GM21390 (cell line): ENCODE results near the gene SMAD6.
"Not testable (repeated sequence)": the region's sequence is repeated elsewhere in the genome, so short reads cannot be mapped to it uniquely, and the experiment has no call there.

ENCODE experiments used
- ATAC-seq: cut with Tn5 transposase; IDR thresholded peaks from one replicate; pipeline ENCODE4 v1.9.1; 2021; ENCODE audit not compliant: unreplicated experiment

The SMAD6 gene

DNA sequence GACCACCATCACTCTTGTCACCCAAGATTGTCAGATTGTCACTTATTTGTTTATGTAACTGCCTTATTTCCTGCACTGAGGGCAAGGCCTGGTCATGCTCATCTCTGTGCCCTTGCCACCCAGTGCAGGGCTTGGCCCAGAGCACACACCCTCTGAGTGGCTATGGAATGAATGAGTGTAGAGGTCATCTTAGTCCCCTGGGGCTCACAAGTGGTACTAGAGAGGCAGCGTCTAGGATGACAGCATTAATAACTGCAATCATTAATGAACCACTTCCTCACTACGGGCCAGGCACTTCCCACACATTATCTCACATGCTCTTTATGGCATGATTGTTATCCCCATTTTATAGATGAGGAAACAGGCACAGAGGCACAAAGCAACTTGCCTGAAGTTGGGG is 117.0 kb downstream of the SMAD6 start:
- ATAC-seq, result no peak

- no peak for ATAC-seq
Observed at GRCh38 chr15:66820481-66821176, 118.6 kb downstream of the SMAD6 start.

DNA sequence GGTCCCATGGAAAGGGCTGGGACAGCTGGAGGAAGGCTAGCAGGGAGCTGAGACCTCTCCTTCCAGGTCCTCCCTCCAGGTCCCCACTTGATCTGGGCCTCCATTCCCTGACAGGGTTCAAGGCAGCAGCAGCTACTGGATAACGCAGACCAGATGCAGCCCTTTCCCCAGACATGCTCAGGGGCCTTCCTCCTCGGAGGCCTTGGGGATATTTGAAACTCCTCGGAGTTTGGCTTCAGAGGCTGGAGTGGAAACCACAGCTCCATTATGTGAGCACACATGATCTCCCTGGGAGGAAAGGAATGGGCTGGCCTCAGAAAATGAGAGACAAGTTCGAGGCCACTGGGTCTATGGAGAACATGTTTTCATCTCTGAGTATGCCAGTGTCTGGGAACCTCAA is 119.3 kb downstream of the SMAD6 start:
- no peak for ATAC-seq

GRCh38 chr15:66822114-66822513 is 120.1 kb downstream of the SMAD6 start:
- no peak for ATAC-seq

- no peak for ATAC-seq
Observed at GRCh38 chr15:66822576-66822975, 120.5 kb downstream of the SMAD6 start.

DNA sequence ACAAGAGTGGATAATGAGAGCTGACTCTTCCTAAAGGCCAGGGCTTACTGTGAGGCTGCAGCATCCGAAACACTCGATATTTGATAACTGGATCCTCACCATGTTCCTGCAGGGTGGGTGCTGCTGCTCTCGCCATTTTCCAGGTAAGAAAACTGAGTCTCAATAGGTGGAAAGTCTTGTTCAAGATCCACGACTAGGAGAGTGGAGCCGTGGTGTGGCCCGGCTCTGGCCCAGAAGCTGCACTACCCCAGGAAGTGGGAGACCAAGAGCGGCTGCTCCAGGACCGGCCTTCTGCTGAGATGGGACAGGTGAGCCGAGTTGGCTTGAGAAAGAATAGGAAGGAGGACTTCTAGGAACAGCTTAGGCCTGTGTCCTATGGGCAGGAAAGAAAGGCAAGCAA is 121.6 kb downstream of the SMAD6 start:
- ATAC-seq, result no peak

- ATAC-seq, result no peak
Observed at GRCh38 chr15:66824424-66824823, 122.4 kb downstream of the SMAD6 start.

GRCh38 chr15:66825139-66825538 is 123.1 kb downstream of the SMAD6 start:
- ATAC-seq, result no peak

DNA sequence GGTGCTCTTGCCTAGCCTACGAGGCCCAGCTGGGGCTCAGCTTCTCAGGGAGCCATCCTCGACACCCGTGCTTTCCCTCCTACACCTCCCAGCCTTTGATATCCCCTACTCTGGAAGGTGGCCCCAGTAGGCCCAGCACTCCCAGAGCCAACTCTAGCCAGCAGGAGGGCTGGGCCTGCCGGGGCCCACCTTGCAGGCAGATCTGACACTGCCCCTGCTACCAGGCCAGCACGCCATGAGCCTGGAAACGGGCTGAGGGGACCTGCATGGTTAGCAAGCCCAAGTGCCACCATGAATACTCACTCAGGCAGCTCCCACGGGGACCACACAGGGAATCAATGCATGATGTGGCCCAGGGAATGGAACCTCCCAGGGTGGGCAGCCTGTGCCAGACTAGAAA is 123.7 kb downstream of the SMAD6 start:
- ATAC-seq, result no peak

DNA sequence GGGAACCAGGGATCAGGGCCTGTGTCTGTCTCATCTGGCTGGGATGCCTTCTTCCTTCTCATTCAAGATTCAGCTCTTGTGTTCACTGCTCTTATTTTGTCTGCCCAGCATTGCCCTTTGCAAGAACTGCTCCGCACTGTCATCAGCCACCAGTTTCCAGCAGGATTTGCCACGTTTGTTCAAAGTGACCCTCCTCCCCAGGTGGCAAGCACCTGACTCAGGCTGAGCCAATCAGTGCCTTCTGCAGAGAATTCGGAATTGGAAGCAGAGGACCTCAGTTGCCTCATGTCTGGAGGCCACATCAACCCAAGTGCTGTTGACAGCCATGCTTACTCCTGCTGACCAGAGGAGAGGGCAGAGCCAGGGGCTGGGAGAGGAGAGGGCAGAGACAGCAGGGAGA is 124.5 kb downstream of the SMAD6 start:
- no peak for ATAC-seq

- ATAC-seq, result no peak
Observed at GRCh38 chr15:66827039-66827697, 125.1 kb downstream of the SMAD6 start.

- ATAC-seq, result no peak
Observed at GRCh38 chr15:66827698-66828055, 125.6 kb downstream of the SMAD6 start.

GRCh38 chr15:66828817-66829541 is 126.9 kb downstream of the SMAD6 start:
- not testable (repeated sequence) for ATAC-seq

GRCh38 chr15:66829551-66830121 is 127.6 kb downstream of the SMAD6 start:
- no peak for ATAC-seq

- no peak for ATAC-seq
Observed at GRCh38 chr15:66830358-66830757, 128.3 kb downstream of the SMAD6 start.

DNA sequence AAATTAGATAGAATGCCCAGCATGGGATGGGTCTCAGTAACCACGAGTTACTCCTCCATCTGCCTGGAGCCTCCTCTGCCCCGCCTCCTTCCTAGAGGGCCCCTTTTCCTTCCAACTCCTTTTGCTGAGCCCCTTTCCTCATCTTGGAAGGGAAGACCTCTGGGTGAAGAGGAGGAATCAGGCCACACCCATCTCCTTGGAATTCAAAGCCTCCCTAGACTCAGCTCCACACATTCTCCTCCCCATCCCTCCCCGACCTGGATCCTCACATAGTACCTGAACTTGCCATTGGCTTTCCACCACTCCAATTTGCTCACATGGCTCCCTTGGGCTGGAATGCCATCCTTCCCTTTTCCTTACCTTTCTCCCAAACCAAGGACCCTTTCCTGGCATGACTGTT is 128.8 kb downstream of the SMAD6 start:
- ATAC-seq, result no peak

DNA sequence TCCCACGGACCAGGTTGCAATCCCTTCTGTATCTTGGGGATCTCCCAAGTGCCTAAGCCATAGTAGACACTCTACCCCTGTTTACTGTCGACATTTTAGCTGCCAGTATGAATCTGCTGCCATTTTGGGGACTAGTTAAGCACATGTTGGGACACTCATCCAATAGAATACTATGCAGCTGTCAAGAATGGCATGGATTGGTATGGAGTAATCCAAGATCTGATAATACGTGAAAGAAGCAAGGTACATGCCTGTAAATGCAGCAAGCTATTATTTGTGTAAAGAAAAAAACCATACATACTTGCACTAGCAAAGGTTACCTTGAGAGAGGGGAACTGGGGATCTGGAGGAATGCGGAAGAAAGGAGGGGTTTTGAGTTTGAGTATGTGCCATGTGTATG is 129.3 kb downstream of the SMAD6 start:
- ATAC-seq, result no peak

- ATAC-seq, result no peak
Observed at GRCh38 chr15:66831801-66832390, 129.9 kb downstream of the SMAD6 start.
